ENCODE results near the gene YES1.
"Not testable (repeated sequence)": the region's sequence is repeated elsewhere in the genome, so short reads cannot be mapped to it uniquely, and the experiment has no call there.

The YES1 gene

GRCh38 chr18:795383-795782 is 16.7 kb downstream of the YES1 start:
- in situ Hi-C loops (cut with HindIII; ENCODE audit: low sequenced_read_pairs) = not testable (repeated sequence)

GRCh38 chr18:789397-789796 is 22.6 kb downstream of the YES1 start:
- in situ Hi-C loops (cut with HindIII; ENCODE audit: low sequenced_read_pairs) = no loop called here

GRCh38 chr18:785242-785641 is 26.8 kb downstream of the YES1 start:
- in situ Hi-C loops (cut with HindIII; ENCODE audit: low sequenced_read_pairs) = no loop called here

GRCh38 chr18:784470-785172 is 27.4 kb downstream of the YES1 start:
- in situ Hi-C loops (cut with HindIII; ENCODE audit: low sequenced_read_pairs) = no loop called here

- in situ Hi-C loops (cut with HindIII; ENCODE audit: low sequenced_read_pairs) = no loop called here
Observed at GRCh38 chr18:778194-778927, 33.7 kb downstream of the YES1 start.

GRCh38 chr18:777021-777420 is 35.0 kb downstream of the YES1 start:
- in situ Hi-C loops (cut with HindIII; ENCODE audit: low sequenced_read_pairs) = no loop called here

- in situ Hi-C loops (cut with HindIII; ENCODE audit: low sequenced_read_pairs) = not testable (repeated sequence)
Observed at GRCh38 chr18:776044-776443, 36.0 kb downstream of the YES1 start.

GRCh38 chr18:774811-775210 is 37.2 kb downstream of the YES1 start:
- in situ Hi-C loops (cut with HindIII; ENCODE audit: low sequenced_read_pairs) = no loop called here

GRCh38 chr18:773980-774624 is 37.9 kb downstream of the YES1 start:
- in situ Hi-C loops (cut with HindIII; ENCODE audit: low sequenced_read_pairs) = no loop called here

GRCh38 chr18:770583-770961 is 41.5 kb downstream of the YES1 start:
- in situ Hi-C loops (cut with HindIII; ENCODE audit: low sequenced_read_pairs) = no loop called here

GRCh38 chr18:767961-768360 is 44.1 kb downstream of the YES1 start:
- in situ Hi-C loops (cut with HindIII; ENCODE audit: low sequenced_read_pairs) = no loop called here

GRCh38 chr18:767084-767882 is 44.8 kb downstream of the YES1 start:
- in situ Hi-C loops (cut with HindIII; ENCODE audit: low sequenced_read_pairs) = no loop called here

GRCh38 chr18:766550-766860 is 45.5 kb downstream of the YES1 start:
- in situ Hi-C loops (cut with HindIII; ENCODE audit: low sequenced_read_pairs) = no loop called here

GRCh38 chr18:765764-766549 is 46.1 kb downstream of the YES1 start:
- in situ Hi-C loops (cut with HindIII; ENCODE audit: low sequenced_read_pairs) = no loop called here

GRCh38 chr18:759864-760263 is 52.2 kb downstream of the YES1 start:
- in situ Hi-C loops (cut with HindIII; ENCODE audit: low sequenced_read_pairs) = not testable (repeated sequence)

- in situ Hi-C loops (cut with HindIII; ENCODE audit: low sequenced_read_pairs) = no loop called here
Observed at GRCh38 chr18:755506-755905, 56.5 kb downstream of the YES1 start.

- in situ Hi-C loops (cut with HindIII; ENCODE audit: low sequenced_read_pairs) = no loop called here
Observed at GRCh38 chr18:754656-755055, 57.4 kb downstream of the YES1 start.

GRCh38 chr18:750456-750855 is 61.6 kb downstream of the YES1 start:
- in situ Hi-C loops (cut with HindIII; ENCODE audit: low sequenced_read_pairs) = no loop called here

GRCh38 chr18:744832-745597 is 67.0 kb downstream of the YES1 start:
- in situ Hi-C loops (cut with HindIII; ENCODE audit: low sequenced_read_pairs) = no loop called here

GRCh38 chr18:741931-742512 is 70.0 kb downstream of the YES1 start:
- in situ Hi-C loops (cut with HindIII; ENCODE audit: low sequenced_read_pairs) = no loop called here
